ENCODE data around the gene ERC2.

The ERC2 gene

DNA sequence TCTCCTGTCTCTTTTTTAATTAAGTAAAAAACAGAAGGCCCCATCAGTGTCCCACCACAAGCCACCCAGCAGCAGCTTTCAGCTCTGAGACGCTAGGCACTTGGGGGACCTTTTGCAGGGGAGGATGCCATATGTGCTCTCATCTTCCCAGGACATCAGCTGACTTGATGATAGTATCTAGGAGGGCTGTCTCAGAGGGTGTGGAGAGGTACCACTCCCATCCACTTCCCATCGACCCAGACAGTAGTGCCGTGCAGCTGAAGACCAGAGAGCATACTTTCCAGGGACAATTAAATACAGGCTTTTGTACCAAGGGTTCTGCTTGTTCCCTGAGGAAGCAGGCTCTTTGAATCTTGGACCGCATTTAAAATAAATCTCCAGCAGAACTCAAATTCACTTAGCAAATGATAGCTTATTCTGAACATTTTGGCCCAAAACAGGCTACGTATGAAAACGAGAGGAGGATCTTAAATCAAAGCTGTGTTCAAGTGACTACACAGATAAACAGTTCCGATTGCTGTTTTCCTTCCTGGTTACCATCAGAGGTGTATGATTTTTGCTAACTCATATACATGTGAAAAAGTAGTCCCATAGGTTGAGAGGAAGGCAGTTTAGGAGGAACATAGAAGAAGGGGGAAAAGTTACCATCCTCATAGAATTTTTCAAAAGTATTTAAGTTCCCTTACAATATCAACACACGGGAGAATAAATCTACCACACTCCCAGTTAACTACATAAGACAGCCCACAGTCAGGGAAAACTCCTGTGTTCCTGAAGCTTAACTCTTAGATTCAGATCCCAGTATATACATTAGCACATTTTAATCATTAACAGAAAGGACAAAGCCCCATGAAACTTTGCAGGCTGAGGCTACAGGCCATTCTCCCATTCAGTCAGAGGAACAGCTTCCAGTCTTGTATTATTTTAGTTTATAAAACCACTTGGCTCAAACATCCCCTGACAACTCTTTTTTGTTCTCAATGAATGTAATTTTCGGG, 990.7 kb downstream of the ERC2 start:
- DNase-seq = no peak

DNA sequence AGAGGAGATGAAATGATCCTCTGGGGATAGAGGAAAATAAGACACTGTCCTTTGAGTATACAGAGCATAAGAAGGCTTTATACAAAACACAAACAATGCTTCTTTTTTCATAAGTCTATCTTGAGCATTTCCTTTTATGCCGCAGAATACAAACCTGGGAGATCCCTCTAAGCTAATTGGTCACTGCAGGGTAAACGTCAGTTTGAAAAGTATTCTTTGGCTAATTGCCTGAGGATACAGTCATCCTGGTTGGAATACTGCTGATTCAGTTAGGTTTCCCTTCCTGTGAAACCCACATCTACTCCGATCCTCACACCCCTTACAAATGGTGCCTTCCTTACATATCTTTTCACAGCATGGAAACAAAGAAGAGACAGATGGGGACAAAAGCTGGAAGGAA, 991.8 kb downstream of the ERC2 start:
- no peak for DNase-seq

DNA sequence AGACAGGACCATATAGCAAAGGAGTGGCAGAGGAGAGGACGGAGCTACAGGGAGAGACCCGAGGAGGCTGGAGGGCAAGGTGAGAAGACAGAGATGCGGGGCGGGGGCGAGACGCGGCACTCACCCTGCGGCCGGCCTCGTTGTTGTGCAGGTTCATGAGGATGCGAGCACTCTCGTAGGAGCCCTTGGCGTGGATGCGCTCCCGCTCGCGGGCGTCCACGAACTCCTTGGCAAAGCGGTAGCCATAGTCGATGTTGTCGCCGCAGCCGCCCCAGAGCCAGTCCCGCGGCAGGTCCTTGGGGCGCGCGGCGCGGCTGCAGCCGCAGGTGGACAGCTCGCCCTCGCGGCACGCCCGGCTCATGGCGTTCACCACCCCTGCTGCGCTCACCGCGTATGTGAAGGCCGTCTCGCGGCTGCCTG, 994.0 kb downstream of the ERC2 start:
- DNase-seq = no peak

DNA sequence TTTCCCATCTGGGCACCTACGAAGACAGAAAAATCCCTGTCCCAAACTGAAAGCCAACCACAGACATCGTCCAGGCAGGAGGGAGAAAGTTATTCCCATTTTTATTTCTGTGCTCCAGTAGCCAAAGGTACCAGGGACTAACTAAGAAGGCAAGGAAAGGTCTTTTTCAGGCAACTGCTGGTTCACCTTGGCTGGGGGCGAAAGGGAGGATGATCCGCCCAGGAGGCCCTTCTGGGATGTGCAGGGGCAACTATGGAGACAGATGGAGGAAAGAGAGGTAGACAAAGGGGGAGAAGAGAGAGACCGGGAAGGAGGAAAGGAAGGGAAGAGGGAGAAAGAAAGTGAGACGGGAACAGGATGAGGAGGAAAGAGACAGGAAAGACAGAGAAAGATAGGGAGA, 994.5 kb downstream of the ERC2 start:
- DNase-seq = no peak

DNA sequence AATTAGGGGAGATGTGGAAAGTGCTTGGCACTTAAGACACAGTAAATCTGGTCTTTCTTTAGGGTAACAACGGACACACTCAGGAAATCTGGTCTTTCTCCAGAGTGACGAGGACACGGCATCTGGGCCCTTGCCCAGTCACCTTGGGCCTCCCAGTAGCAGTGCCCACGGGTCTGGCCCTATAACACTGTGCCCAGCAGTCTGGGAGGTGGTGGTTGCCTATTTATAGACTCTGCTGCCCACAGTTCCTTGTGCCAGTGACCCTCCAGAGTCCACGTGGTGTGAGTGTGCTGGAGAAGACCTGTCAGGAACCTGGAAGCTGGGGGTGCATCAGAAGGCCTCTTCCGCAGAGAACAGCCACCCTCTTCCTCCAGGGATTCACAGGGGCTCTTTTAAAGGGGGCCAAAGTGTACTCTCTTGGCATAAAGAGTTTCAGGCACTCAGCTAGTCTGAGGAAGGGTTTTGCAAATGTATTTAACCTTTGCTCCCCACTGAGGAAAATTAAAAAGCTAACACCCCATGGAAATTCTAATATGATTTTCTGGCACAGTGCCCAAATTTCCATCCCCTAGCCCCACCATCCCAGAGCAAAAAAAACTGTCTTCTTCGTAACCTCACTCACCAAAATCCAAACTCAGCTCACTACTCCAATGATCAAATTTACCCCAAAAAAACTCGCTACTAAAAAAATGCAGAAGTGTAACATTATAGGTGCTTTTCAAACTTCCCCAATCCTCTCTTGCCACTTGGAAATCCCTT, 996.6 kb downstream of the ERC2 start:
- no peak for DNase-seq

DNA sequence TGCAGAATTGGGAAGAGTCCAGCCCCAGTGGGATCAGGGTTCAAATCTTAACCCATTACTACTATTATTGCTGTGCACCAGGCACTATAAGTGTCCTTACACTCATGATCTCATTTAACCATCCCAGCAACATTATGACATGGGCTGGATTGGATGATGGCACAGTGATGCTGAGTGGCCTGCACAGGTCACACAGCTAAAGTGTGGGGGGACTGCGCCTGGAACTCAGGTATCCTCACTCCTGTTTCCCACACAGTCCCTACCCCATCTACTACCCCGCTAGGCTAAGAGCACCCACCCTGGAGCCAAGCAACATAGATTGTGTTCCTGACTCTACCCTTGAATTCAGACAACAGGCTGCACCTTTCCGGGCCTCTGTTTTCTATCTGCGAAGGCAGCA, 997.2 kb downstream of the ERC2 start:
- DNase-seq = no peak

DNA sequence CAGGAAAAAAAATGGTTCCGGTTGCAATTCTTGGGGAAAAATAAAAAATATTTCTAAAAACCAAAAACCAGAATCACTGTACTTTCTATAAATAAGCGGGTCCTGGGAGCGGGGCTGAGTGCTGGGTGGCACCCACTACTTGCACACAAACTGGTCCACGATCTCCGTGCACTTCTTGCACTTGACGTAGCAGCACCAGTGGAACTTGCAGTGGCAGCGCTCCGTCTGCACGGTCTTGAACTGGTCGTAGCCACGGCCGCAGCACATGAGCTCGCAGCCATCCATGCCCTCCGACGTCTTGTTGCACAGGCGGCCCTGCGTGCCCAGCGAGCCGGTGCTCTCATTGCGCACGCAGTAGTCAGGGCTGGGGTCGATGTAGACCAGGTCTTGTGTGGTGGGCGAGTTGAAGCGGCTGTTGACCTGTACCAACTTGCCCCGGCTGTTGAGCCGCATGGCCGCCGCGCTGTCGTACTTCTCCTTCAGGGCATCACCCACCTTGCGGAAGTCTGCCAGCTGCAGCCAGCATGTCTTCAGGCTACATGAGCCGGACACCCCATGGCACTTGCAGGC, 998.2 kb downstream of the ERC2 start:
- no peak for DNase-seq

DNA sequence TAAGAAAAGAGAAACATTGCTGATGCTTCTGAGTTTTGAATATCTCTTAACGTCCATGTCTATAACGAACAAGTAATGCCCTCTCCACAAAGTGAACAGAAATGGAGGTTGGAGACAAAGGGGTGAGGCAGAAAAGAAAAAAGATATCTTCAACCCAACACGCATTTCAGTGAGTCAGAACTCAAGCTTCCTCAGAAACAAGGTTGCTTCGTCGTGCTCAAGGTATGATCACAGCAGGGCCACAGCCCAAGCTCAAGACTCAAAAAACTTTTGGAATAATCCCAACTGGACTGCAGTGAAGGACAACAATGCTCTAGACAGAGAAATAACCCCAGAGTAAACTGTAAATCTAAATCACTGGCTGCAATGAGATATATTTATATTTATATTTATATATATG, 1000.0 kb downstream of the ERC2 start:
- no peak for DNase-seq

DNA sequence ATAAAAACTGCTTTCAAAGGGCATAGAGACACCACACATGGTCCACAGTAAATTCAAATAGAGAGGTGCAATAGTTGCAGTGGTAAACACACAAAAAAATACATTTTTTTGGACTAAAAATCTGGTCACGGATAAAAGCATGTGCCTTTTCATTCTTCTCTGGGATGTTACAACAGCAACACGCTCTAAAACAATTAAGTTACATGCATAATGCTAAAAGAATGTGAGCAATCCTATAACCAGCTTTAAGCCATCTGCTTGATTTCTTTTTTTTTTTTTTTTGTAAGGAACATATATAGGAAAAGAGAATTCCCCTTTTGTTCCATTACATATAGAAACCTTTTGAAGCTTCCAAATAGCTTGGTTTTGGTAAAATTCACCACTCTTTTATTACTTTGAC, 1001.2 kb downstream of the ERC2 start:
- no peak for DNase-seq

DNA sequence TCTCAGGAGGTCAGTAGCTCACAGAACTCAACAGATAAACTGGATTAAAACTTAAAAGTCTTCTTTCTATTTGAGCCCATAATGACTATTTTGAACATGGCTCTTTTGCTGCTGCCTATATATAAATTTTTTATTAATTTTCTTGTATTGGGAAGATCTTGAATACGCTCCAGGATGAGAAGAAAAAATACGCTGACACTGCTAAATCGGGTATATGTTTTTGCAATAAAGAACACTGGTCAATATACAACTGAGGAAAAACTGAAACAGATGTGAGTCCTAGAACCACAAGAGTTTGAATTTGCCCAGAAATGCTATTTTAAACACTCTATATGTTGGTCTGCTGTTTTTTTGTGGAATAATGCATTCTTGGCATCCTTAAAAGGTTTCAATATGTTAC, 1001.7 kb downstream of the ERC2 start:
- no peak for DNase-seq

DNA sequence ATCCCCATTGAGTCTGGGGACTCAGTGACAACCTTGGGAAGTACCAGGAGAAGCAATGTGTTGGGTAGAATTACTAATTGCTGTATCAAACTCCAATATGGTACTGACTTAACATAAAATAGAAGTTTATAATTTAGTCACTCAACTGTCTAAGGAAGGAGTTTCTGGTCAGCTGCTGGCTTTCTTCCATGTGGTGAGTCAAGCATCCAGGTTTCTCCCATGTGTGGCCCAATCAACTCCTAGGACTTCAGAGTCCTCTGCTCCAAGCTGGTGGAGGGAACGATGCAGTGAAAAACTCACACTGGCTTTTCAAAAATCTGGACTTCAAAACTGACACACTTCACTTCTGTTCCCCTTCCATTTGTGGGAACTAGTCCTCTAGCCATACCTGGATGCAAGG, 1006.4 kb downstream of the ERC2 start:
- no peak for DNase-seq

DNA sequence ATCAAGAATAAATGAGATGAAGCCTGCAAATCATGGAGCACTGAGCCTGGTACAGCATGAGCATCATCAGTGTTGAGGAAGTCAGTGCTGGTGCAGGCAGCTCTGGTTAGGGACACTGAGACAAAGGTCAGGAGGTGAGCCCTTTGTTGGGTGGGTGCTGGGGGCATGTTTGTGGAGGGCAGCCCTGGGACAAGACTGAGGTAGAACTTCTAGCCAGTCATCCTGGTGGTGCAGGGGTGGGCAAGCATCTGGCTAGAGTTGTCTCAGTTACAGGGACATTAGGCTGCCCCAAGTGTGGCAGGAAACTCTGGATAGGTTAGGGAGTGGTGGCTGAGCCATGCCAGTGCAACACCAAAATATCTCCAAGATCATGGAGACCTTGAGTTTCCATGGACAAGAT, 1008.4 kb downstream of the ERC2 start:
- DNase-seq = no peak
